GM12878 (cell line): ENCODE results near the gene DNAJC19.

Experiments used
- CTCF ChIP-seq, 3 experiments: IDR thresholded peaks in 2 of 3; conservative IDR thresholded peaks in 1 of 3; 2 replicates each; pipeline ENCODE4 v1.5.1; 2011; ENCODE audit warnings: low read depth in 3 of 3, low read length in 3 of 3, mild to moderate bottlenecking in 3 of 3, control low read depth in 2 of 3, moderate library complexity in 2 of 3, inconsistent platforms in 1 of 3, mixed read lengths in 1 of 3; ENCODE audit not compliant: control insufficient read depth in 2 of 3, insufficient read depth in 1 of 3; ENCODE audit errors: extremely low read depth in 1 of 3
- EP300 ChIP-seq, 2 experiments: fragments of 150-350 bp in 1 of 2; IDR thresholded peaks; 2 replicates each; pipeline ENCODE4 v1.6.1; 2011 to 2012; ENCODE audit warnings: low read depth in 2 of 2, low read length in 2 of 2, borderline replicate concordance in 1 of 2, improper control_type of control experiment in 1 of 2, inconsistent platforms in 1 of 2; ENCODE audit not compliant: control insufficient read depth in 1 of 2
- EZH2 ChIP-seq: IDR thresholded peaks from 2 replicates; pipeline ENCODE4 v1.6.1; 2012; ENCODE audit warnings: low read depth, mild to moderate bottlenecking, control low read depth, inconsistent platforms, low read length, borderline replicate concordance; ENCODE audit not compliant: control insufficient read depth
- GABPA ChIP-seq: IDR thresholded peaks from 2 replicates; pipeline ENCODE4 v1.6.1; 2014; ENCODE audit warnings: antibody characterized with exemption, low read depth, mild to moderate bottlenecking, inconsistent platforms
- MAX ChIP-seq: IDR thresholded peaks from 2 replicates; pipeline ENCODE4 v1.6.1; 2012; ENCODE audit warnings: low read depth, low read length, improper control_type of control experiment
- POLR2AphosphoS5 ChIP-seq: IDR thresholded peaks from 2 replicates; pipeline ENCODE4 v1.6.1; 2011; ENCODE audit warnings: mild to moderate bottlenecking, low read length, inconsistent platforms
- SMC3 ChIP-seq: IDR thresholded peaks from 2 replicates; pipeline ENCODE4 v1.6.1; 2011; ENCODE audit warnings: low read length, improper control_type of control experiment, borderline replicate concordance
- SUZ12 ChIP-seq: fragments of 200-600 bp; sonication (generic); IDR thresholded peaks from one replicate; pipeline ENCODE4 v1.6.1; 2018; ENCODE audit warnings: antibody characterized with exemption, mild to moderate bottlenecking; ENCODE audit not compliant: unreplicated experiment
- TCF7 ChIP-seq: IDR thresholded peaks from 2 replicates; pipeline ENCODE4 v1.6.1; 2014; ENCODE audit warnings: antibody characterized with exemption, borderline replicate concordance

GRCh38 chr3:180962530-180962929 is 27.0 kb downstream of the DNAJC19 start:
- no peak for TF ChIP-seq CTCF (IDR thresholded peaks at IDR 0.05 in 2 of 3, conservative IDR thresholded peaks at IDR 0.05 in 1 of 3; ENCODE audit: control insufficient read depth in 2 of 3, extremely low read depth in 1 of 3, insufficient read depth in 1 of 3, low read depth in 3 of 3, low read length in 3 of 3)
- TF ChIP-seq SUZ12 = no peak
- TF ChIP-seq MAX = no peak
- no peak for TF ChIP-seq TCF7
- no peak for TF ChIP-seq POLR2AphosphoS5
- no peak for TF ChIP-seq EP300 (IDR thresholded peaks at IDR 0.05; ENCODE audit: borderline replicate concordance in 1 of 2, control insufficient read depth in 1 of 2, low read depth in 2 of 2, low read length in 2 of 2)
- no peak for TF ChIP-seq EZH2
- no peak for TF ChIP-seq SMC3
- no peak for TF ChIP-seq GABPA
